T-helper 1 cell treated with Interleukin-12 subunit alpha and Interleukin-12 subunit beta and Interleukin-4 antibody, amounts not matched to agents 30 ng/mL and 1 ng/mL, for 36 hours (primary cell): ENCODE data around the gene MRPL34. TPM values are rescaled to one million over a fixed set of nuclear protein-coding genes. Genes with fewer than 3 reads are reported as not detected.
"Not testable (repeated sequence)": the region's sequence is repeated elsewhere in the genome, so short reads cannot be mapped to it uniquely, and the experiment has no call there.

Source experiments
- intact Hi-C: fragments of 100-400 bp; cut with micrococcal nuclease; formaldehyde crosslinking; loops from one replicate; pipeline ENCODE4 v1.15.1; 2024
- total RNA-seq: library from RNA; stranded (reverse); gene quantifications from 2 replicates; pipeline ENCODE4 v1.2.3, GENCODE V29; 2022

Gene MRPL34
- total RNA-seq, 1 donor from 2014 or later, result 81.3 TPM

- intact Hi-C loops, result loop anchor here (2.0 kb wide), 1 partner anchor 513 kb away; no protein-coding TSS in a partner anchor
Measured at GRCh38 chr19:17283504-17283996, 22.1 kb upstream of the MRPL34 start.

GRCh38 chr19:17285415-17286135 lies 20.1 kb upstream of the MRPL34 start:
- intact Hi-C loops, result no loop called here

GRCh38 chr19:17286263-17286662 lies 19.4 kb upstream of the MRPL34 start:
- intact Hi-C loops, result no loop called here

GRCh38 chr19:17286752-17287151 lies 18.9 kb upstream of the MRPL34 start:
- intact Hi-C loops, result no loop called here

GRCh38 chr19:17289489-17289888 lies 16.2 kb upstream of the MRPL34 start:
- intact Hi-C loops, result no loop called here

- intact Hi-C loops, result loop anchor here (1.0 to 2.0 kb wide), 10 partner anchors 11 to 464 kb away; partner anchors contain the start of genes ABHD8, DDA1, GTPBP3 and SIN3B
Measured at GRCh38 chr19:17292301-17293074, 13.2 kb upstream of the MRPL34 start.

- intact Hi-C loops, result loop anchor here (1.0 to 2.0 kb wide), 2 partner anchors 177 to 465 kb away; partner anchors contain the start of genes SIN3B and SLC27A1
Measured at GRCh38 chr19:17293605-17294004, 12.1 kb upstream of the MRPL34 start.

- intact Hi-C loops, result no loop called here
Measured at GRCh38 chr19:17294051-17294891, 11.4 kb upstream of the MRPL34 start.

GRCh38 chr19:17295551-17295950 lies 10.1 kb upstream of the MRPL34 start:
- intact Hi-C loops, result not testable (repeated sequence)

GRCh38 chr19:17296273-17296672 lies 9.4 kb upstream of the MRPL34 start:
- intact Hi-C loops, result no loop called here

GRCh38 chr19:17296976-17297375 lies 8.7 kb upstream of the MRPL34 start:
- intact Hi-C loops, result no loop called here

GRCh38 chr19:17300992-17301619 lies 4.6 kb upstream of the MRPL34 start:
- intact Hi-C loops, result no loop called here

- intact Hi-C loops, result loop anchor here (1.0 to 2.0 kb wide), 4 partner anchors 10 to 716 kb away; partner anchors contain the start of genes COLGALT1, HAUS8 and MYO9B
Measured at GRCh38 chr19:17302391-17303166, 3.1 kb upstream of the MRPL34 start.

- intact Hi-C loops, result loop anchor here (1.0 to 2.0 kb wide), 4 partner anchors 11 to 717 kb away; partner anchors contain the start of genes COLGALT1, HAUS8 and MYO9B
Measured at GRCh38 chr19:17303167-17303939, 2.3 kb upstream of the MRPL34 start, which contains the start of gene ABHD8. ABHD8 (minus strand) TSS chr19:17303425; CDS start chr19:17301616, 1,809 bp downstream.

GRCh38 chr19:17303940-17304267 lies 1.8 kb upstream of the MRPL34 start:
- intact Hi-C loops, result loop anchor here (1.0 to 2.0 kb wide), 4 partner anchors 12 to 717 kb away; partner anchors contain the start of genes COLGALT1, HAUS8 and MYO9B

- intact Hi-C loops, result loop anchor here (1.0 to 5.0 kb wide), 6 partner anchors 37 to 1218 kb away; partner anchors contain the start of genes BABAM1, ELL, OCEL1 and PGLS
Measured at GRCh38 chr19:17304386-17305215, 1.1 kb upstream of the MRPL34 start.

- intact Hi-C loops, result loop anchor here (1.0 to 5.0 kb wide), 6 partner anchors 38 to 1217 kb away; partner anchors contain the start of genes BABAM1, ELL, OCEL1 and PGLS
Measured at GRCh38 chr19:17305216-17305516, 506 bp upstream of the MRPL34 start.

- intact Hi-C loops, result loop anchor here (5.0 kb wide), 2 partner anchors 206 to 1216 kb away; partner anchors contain the start of genes ELL and PGLS
Measured at GRCh38 chr19:17306285-17306714, 628 bp downstream of the MRPL34 start.
